ENCODE results near the gene DSCAML1.

The DSCAML1 gene

GRCh38 chr11:117702946-117703598 lies 93.9 kb downstream of the DSCAML1 start:
- DNase-seq = no peak

- no peak for DNase-seq
Observed at GRCh38 chr11:117701781-117702180, 95.2 kb downstream of the DSCAML1 start.

- no peak for DNase-seq
Observed at GRCh38 chr11:117700551-117700950, 96.5 kb downstream of the DSCAML1 start.

- no peak for DNase-seq
Observed at GRCh38 chr11:117697319-117697718, 99.7 kb downstream of the DSCAML1 start.

GRCh38 chr11:117696540-117696939 lies 100.5 kb downstream of the DSCAML1 start:
- DNase-seq = no peak

- DNase-seq = no peak
Observed at GRCh38 chr11:117693344-117693743, 103.7 kb downstream of the DSCAML1 start.

- no peak for DNase-seq
Observed at GRCh38 chr11:117691516-117691915, 105.5 kb downstream of the DSCAML1 start.

GRCh38 chr11:117691218-117691514 lies 105.8 kb downstream of the DSCAML1 start:
- DNase-seq = no peak

- no peak for DNase-seq
Observed at GRCh38 chr11:117690484-117691217, 106.4 kb downstream of the DSCAML1 start.

GRCh38 chr11:117688255-117688797 lies 108.7 kb downstream of the DSCAML1 start:
- peak in 1 of 58 donors; percentile 38 for DNase-seq

GRCh38 chr11:117687776-117688175 lies 109.2 kb downstream of the DSCAML1 start:
- DNase-seq = peak in 2 of 58 donors; percentile 29 to 35

GRCh38 chr11:117686711-117687110 lies 110.3 kb downstream of the DSCAML1 start:
- no peak for DNase-seq

GRCh38 chr11:117685566-117685965 lies 111.5 kb downstream of the DSCAML1 start:
- no peak for DNase-seq

- no peak for DNase-seq
Observed at GRCh38 chr11:117684731-117685130, 112.3 kb downstream of the DSCAML1 start.

GRCh38 chr11:117684111-117684510 lies 112.9 kb downstream of the DSCAML1 start:
- peak in 1 of 58 donors; percentile 36 for DNase-seq

GRCh38 chr11:117681438-117681837 lies 115.6 kb downstream of the DSCAML1 start:
- no peak for DNase-seq

GRCh38 chr11:117679461-117679860 lies 117.6 kb downstream of the DSCAML1 start:
- DNase-seq = no peak

- DNase-seq = peak in 40 of 58 donors; percentile 32 to 82 (median 60)
Observed at GRCh38 chr11:117678658-117679406, 118.2 kb downstream of the DSCAML1 start.

GRCh38 chr11:117677729-117678310 lies 119.2 kb downstream of the DSCAML1 start:
- DNase-seq = peak in 36 of 58 donors; percentile 16 to 81 (median 54)

GRCh38 chr11:117676501-117676900 lies 120.5 kb downstream of the DSCAML1 start:
- DNase-seq = no peak

GRCh38 chr11:117673602-117674001 lies 123.4 kb downstream of the DSCAML1 start:
- peak in 40 of 58 donors; percentile 11 to 78 (median 56) for DNase-seq

GRCh38 chr11:117671370-117671769 lies 125.6 kb downstream of the DSCAML1 start:
- DNase-seq = no peak

Data from anterior cingulate cortex (tissue), 58 donors.